Endothelial cell (in vitro differentiated cells): ENCODE results near the gene PRKCZ. TPM values are rescaled to one million over a fixed set of nuclear protein-coding genes. Genes with fewer than 3 reads are reported as not detected.
A peak's percentile ranks its signal among the peaks of the same experiment; 100 is the strongest.

Experiments
- DNase-seq: peaks from one replicate; pipeline ENCODE4 v3.0.0; 2021; ENCODE audit warnings: low spot score
- H3K27ac Mint-ChIP-seq: one replicate; pipeline ENCODE4 v1.8.0; 2021; ENCODE audit warnings: mixed read lengths, inconsistent platforms; ENCODE audit not compliant: unreplicated experiment
- H3K27me3 Mint-ChIP-seq: one replicate; pipeline ENCODE4 v1.8.0; 2021; ENCODE audit warnings: mild to moderate bottlenecking, moderate library complexity, mixed read lengths, inconsistent platforms; ENCODE audit not compliant: unreplicated experiment
- H3K36me3 Mint-ChIP-seq: one replicate; pipeline ENCODE4 v1.8.0; 2021; ENCODE audit warnings: mild to moderate bottlenecking, low read depth, mixed read lengths, inconsistent platforms; ENCODE audit not compliant: unreplicated experiment
- H3K4me1 Mint-ChIP-seq: one replicate; pipeline ENCODE4 v1.8.0; 2021; ENCODE audit warnings: mild to moderate bottlenecking, mixed read lengths, inconsistent platforms; ENCODE audit not compliant: unreplicated experiment
- H3K4me3 Mint-ChIP-seq: one replicate; pipeline ENCODE4 v1.8.0; 2021; ENCODE audit warnings: mild to moderate bottlenecking, mixed read lengths, inconsistent platforms; ENCODE audit not compliant: unreplicated experiment
- H3K9me3 Mint-ChIP-seq: one replicate; pipeline ENCODE4 v1.8.0; 2021; ENCODE audit warnings: mixed read lengths, inconsistent platforms; ENCODE audit not compliant: unreplicated experiment
- CTCF ChIP-seq: fragments of 200-600 bp; sonication (generic); IDR thresholded peaks from one replicate; pipeline ENCODE4 v1.5.0; 2021; ENCODE audit warnings: antibody characterized with exemption; ENCODE audit not compliant: unreplicated experiment
- total RNA-seq: library from RNA; stranded (reverse); fragmentation: NEBNext Ultra II Directional; extraction: Animal tissue kit (Norgen Biotek cat#: 25700); gene quantifications from one replicate; pipeline ENCODE4 v1.2.1, GENCODE V29; 2021; ENCODE audit not compliant: unreplicated experiment

The PRKCZ gene
- total RNA-seq, 1 donor from 2014 or later, result 23.1 TPM

GRCh38 chr1:2089051-2089450, 38.8 kb downstream of the PRKCZ start:
- Mint-ChIP-seq H3K4me1 (no peaks in the 10 kb centered on the region), H3K27ac (no peak overlapping the region), H3K4me3 (no peak overlapping the region), H3K36me3 (no peaks in the 10 kb centered on the region), H3K27me3 (peaks cover 4% of the 10 kb centered on the region), H3K9me3 (no peaks in the 10 kb centered on the region)
- no peak for DNase-seq
- TF ChIP-seq CTCF, result no peak

GRCh38 chr1:2090216-2090890, 40.1 kb downstream of the PRKCZ start:
- no peak for TF ChIP-seq CTCF
- H3K4me3 Mint-ChIP-seq, result no peak overlapping the region
- no peaks in the 10 kb centered on the region for H3K9me3 Mint-ChIP-seq
- H3K36me3 Mint-ChIP-seq, result no peaks in the 10 kb centered on the region
- no peaks in the 10 kb centered on the region for H3K4me1 Mint-ChIP-seq
- no peak for DNase-seq
- peaks cover 5% of the 10 kb centered on the region for H3K27me3 Mint-ChIP-seq
- H3K27ac Mint-ChIP-seq, result no peak overlapping the region

- H3K36me3 Mint-ChIP-seq, result no peaks in the 10 kb centered on the region
- H3K4me1 Mint-ChIP-seq, result no peaks in the 10 kb centered on the region
- H3K27me3 Mint-ChIP-seq, result peaks cover 4% of the 10 kb centered on the region
- peak; percentile 63 for TF ChIP-seq CTCF
- H3K27ac Mint-ChIP-seq, result no peak overlapping the region
- no peak overlapping the region for H3K4me3 Mint-ChIP-seq
- DNase-seq, result peak; percentile 83
- H3K9me3 Mint-ChIP-seq, result no peaks in the 10 kb centered on the region
Measured at GRCh38 chr1:2091611-2092604, 41.7 kb downstream of the PRKCZ start.

GRCh38 chr1:2093055-2093454, 42.8 kb downstream of the PRKCZ start:
- Mint-ChIP-seq H3K27me3 (peaks cover 3% of the 10 kb centered on the region), H3K36me3 (peaks cover 5% of the 10 kb centered on the region), H3K9me3 (no peaks in the 10 kb centered on the region), H3K4me3 (no peak overlapping the region), H3K4me1 (no peaks in the 10 kb centered on the region), H3K27ac (no peak overlapping the region)
- no peak for DNase-seq
- no peak for TF ChIP-seq CTCF
